Transverse colon (tissue), 4 donors: ENCODE measurements around the gene METTL18.

ENCODE experiments used
- CTCF ChIP-seq, 5 experiments: fragments of 200-600 bp in 3 of 5; fragments of 450-650 bp in 2 of 5; sonication (generic) in 3 of 5; IDR thresholded peaks; 1 replicate in 2 of 5; 2 replicates in 3 of 5; pipeline ENCODE4 v1.5.1; 2016 to 2017; ENCODE audit warnings: antibody characterized with exemption in 5 of 5, inconsistent platforms in 3 of 5, mild to moderate bottlenecking in 2 of 5, moderate library complexity in 1 of 5
- EP300 ChIP-seq: sonication (generic); formaldehyde crosslinking; IDR thresholded peaks from one replicate; pipeline ENCODE4 v1.6.1; 2017; ENCODE audit warnings: antibody characterized with exemption, low read depth
- POLR2AphosphoS5 ChIP-seq, 3 donors: sonication (generic); formaldehyde crosslinking; IDR thresholded peaks; one replicate each; pipeline ENCODE4 v1.6.1; 2016; ENCODE audit warnings: antibody characterized with exemption in 3 of 3

- TF ChIP-seq EP300, result no peak
- no peak for TF ChIP-seq CTCF (IDR thresholded peaks at IDR 0.05)
- no peak for TF ChIP-seq POLR2AphosphoS5 (IDR thresholded peaks at IDR 0.05)
Measured at GRCh38 chr1:169812131-169812530, 17.4 kb upstream of the METTL18 start.
